CD1c-positive myeloid dendritic cell (primary cell): Measurements from ENCODE around the gene C3.
"Not testable (repeated sequence)": the region's sequence is repeated elsewhere in the genome, so short reads cannot be mapped to it uniquely, and the experiment has no call there.

Source experiments
- DNase-seq: peaks from one replicate; pipeline ENCODE4 v3.0.0-alpha.2; 2016; ENCODE audit errors: extremely low spot score

C3 gene

GRCh38 chr19:6663236-6664201, 56.9 kb downstream of the C3 start:
- DNase-seq, result peak; percentile 83

GRCh38 chr19:6662702-6663101, 57.7 kb downstream of the C3 start:
- DNase-seq, result peak; percentile 59

GRCh38 chr19:6661509-6662244, 58.8 kb downstream of the C3 start:
- DNase-seq, result peak; percentile 69

- no peak for DNase-seq
These were observed 59.5 kb downstream of the C3 start for GRCh38 chr19:6660930-6661329.

GRCh38 chr19:6656390-6656789, 64.1 kb downstream of the C3 start:
- DNase-seq, result not testable (repeated sequence)

GRCh38 chr19:6654347-6655310, 65.8 kb downstream of the C3 start:
- DNase-seq, result no peak

GRCh38 chr19:6652805-6653094, 67.7 kb downstream of the C3 start:
- DNase-seq, result no peak

- DNase-seq, result no peak
These were observed 68.3 kb downstream of the C3 start for GRCh38 chr19:6651965-6652804.

- no peak for DNase-seq
These were observed 71.3 kb downstream of the C3 start for GRCh38 chr19:6649185-6649584.

GRCh38 chr19:6648141-6648715, 72.2 kb downstream of the C3 start:
- DNase-seq, result no peak

- no peak for DNase-seq
These were observed 75.7 kb downstream of the C3 start for GRCh38 chr19:6644796-6645195.

GRCh38 chr19:6640333-6640732, 80.1 kb downstream of the C3 start:
- not testable (repeated sequence) for DNase-seq

- DNase-seq, result peak; percentile 55
These were observed 81.0 kb downstream of the C3 start for GRCh38 chr19:6639439-6639838.

- not testable (repeated sequence) for DNase-seq
These were observed 87.0 kb downstream of the C3 start for GRCh38 chr19:6633456-6633813.

GRCh38 chr19:6632747-6633455, 87.5 kb downstream of the C3 start:
- peak; percentile 72 for DNase-seq

GRCh38 chr19:6632002-6632621, 88.3 kb downstream of the C3 start:
- DNase-seq, result peak; percentile 89
